ENCODE results near the gene ZNF780B.

Gene ZNF780B

DNA sequence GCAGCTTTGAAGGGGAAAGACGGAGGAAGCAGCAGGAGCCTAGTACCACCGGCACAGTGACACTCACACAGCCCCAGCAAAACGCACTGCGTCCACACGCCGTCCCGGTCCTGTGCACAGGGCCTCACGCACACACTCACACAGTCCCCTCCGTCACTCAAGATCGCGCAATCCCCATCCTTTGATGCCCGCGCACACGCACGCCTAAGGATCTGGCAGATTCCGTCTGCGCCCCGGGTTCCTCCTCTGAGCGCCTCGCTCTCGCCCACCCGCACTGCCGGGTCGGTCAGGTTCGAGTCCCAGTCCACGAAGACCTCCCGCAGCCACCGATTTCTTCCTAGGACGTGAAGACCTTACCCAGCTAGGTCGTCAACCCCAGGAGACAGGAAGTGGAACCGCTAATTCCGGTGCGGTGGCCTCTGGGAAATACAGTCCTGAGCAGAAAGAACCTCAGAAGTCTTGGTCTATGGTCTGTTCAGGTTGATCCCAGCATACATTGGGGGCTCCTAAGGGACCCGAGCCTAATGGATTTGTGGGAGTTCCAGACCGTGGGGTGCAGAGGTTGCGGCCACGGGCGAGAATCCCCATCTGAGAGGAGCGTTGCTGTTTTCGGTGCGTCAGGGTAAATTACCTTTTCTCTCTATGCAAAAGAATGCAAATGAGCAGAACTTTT lies at the start of gene ZNF780B:
Gene ZNF780B (minus strand): TSS at position 400 of the 673 bp plus-strand sequence. CDS start 5,899 bp downstream, outside the sequence.
- H3K9me2 ChIP-seq (replicated peaks; ENCODE audit: insufficient read depth, low read length): no peaks in the 10 kb centered on the region
- TF ChIP-seq EZH2phosphoT487 (IDR thresholded peaks at IDR 0.05; ENCODE audit: low read length): no peak
- H3K4me3 ChIP-seq (ENCODE audit: low read length): peak within 1 kb of the TSS; percentile 97
- H2AFZ ChIP-seq (ENCODE audit: low read length): peak within 1 kb of the TSS; percentile 96
- H4K20me1 ChIP-seq (ENCODE audit: insufficient read depth, low read length): no peaks in the 10 kb centered on the region
- no peaks in the 10 kb centered on the region for H3K36me3 ChIP-seq (replicated peaks; ENCODE audit: insufficient read depth, low read length)
- peak within 1 kb of the TSS; percentile 72 for H3K9ac ChIP-seq (ENCODE audit: low read length)
- H3K4me2 ChIP-seq (ENCODE audit: low read depth, low read length): peak within 1 kb of the TSS; percentile 93
- H3K27ac ChIP-seq (ENCODE audit: low read length): peak within 1 kb of the TSS; percentile 28; the same call in 1 of the 2 replicates
- H3K27me3 ChIP-seq (replicated peaks; ENCODE audit: insufficient read depth, low read length): no peaks in the 10 kb centered on the region
- H3F3A ChIP-seq (ENCODE audit: insufficient read depth, low read length): no peaks in the 10 kb centered on the region
- 0 out of 2 replicates have a peak, but pooled peaks cover 6% of the 10 kb centered on the region for H3K4me1 ChIP-seq (ENCODE audit: low read length)
- no peaks in the 10 kb centered on the region for H3K9me3 ChIP-seq (replicated peaks; ENCODE audit: insufficient read depth, low read length)
- DNase-seq: peak; percentile 74
- H3K79me2 ChIP-seq (ENCODE audit: low read length): peaks cover 52% of the 10 kb centered on the region

DNA sequence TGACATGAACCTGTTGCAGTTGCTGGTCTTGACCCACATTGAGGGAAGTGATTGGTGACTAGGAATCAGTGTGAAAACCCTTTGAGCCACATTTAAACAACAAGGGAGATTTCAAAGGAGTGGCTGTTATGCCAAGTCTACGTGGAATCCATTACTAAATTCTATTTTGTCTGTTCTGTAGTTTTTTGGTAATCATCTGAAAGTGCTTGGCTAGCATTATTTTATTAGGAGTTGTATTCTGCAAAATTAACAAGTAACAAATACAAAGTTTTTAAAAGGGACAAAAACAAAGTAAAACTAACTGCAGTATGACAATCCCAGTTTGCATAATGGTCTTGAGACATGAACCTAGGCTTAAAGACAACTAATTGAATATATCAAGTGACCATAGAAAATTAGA lies 48.7 kb upstream of the ZNF780B start:
- Histone ChIP-seq H3K9me2 (replicated peaks; ENCODE audit: insufficient read depth, low read length) (no peaks in the 10 kb centered on the region), H3K4me2 (ENCODE audit: low read depth, low read length) (no peak overlapping the region), H3K27ac (ENCODE audit: low read length) (no peak overlapping the region), H2AFZ (ENCODE audit: low read length) (no peak overlapping the region), H3K36me3 (replicated peaks; ENCODE audit: insufficient read depth, low read length) (no peaks in the 10 kb centered on the region), H3K9me3 (replicated peaks; ENCODE audit: insufficient read depth, low read length) (no peaks in the 10 kb centered on the region), H4K20me1 (ENCODE audit: insufficient read depth, low read length) (no peaks in the 10 kb centered on the region), H3F3A (ENCODE audit: insufficient read depth, low read length) (no peaks in the 10 kb centered on the region), H3K27me3 (replicated peaks; ENCODE audit: insufficient read depth, low read length) (no peaks in the 10 kb centered on the region), H3K4me3 (ENCODE audit: low read length) (no peak overlapping the region), H3K79me2 (ENCODE audit: low read length) (no peaks in the 10 kb centered on the region), H3K4me1 (ENCODE audit: low read length) (no peaks in the 10 kb centered on the region), H3K9ac (ENCODE audit: low read length) (no peak overlapping the region)
- DNase-seq: no peak
- no peak for TF ChIP-seq EZH2 (optimal IDR thresholded peaks at IDR 0.05; ENCODE audit: low read depth, low read length)
- TF ChIP-seq, protein P1, sequence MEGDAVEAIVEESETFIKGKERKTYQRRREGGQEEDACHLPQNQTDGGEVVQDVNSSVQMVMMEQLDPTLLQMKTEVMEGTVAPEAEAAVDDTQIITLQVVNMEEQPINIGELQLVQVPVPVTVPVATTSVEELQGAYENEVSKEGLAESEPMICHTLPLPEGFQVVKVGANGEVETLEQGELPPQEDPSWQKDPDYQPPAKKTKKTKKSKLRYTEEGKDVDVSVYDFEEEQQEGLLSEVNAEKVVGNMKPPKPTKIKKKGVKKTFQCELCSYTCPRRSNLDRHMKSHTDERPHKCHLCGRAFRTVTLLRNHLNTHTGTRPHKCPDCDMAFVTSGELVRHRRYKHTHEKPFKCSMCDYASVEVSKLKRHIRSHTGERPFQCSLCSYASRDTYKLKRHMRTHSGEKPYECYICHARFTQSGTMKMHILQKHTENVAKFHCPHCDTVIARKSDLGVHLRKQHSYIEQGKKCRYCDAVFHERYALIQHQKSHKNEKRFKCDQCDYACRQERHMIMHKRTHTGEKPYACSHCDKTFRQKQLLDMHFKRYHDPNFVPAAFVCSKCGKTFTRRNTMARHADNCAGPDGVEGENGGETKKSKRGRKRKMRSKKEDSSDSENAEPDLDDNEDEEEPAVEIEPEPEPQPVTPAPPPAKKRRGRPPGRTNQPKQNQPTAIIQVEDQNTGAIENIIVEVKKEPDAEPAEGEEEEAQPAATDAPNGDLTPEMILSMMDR (IDR thresholded peaks at IDR 0.05; ENCODE audit: low read length): no peak
- no peak for TF ChIP-seq EZH2phosphoT487 (IDR thresholded peaks at IDR 0.05; ENCODE audit: low read length)

DNA sequence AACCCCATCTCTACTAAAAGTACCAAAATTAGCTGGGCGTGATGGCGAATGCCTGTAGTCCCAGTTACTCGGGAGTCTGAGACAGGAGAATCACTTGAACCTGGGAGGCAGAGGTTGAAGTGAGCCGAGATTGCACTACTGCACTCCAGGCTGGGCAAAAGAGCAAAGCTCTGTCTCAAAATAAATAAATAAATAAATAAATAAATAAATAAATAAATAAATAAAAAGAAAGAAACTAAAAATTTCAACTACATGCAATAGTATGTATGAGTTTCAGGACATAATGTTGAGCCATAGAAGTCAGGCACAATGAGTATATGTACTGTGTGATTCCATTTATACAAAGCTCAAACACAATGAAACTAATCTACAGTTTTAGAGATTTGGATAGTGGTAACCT lies 47.6 kb upstream of the ZNF780B start:
- H3K9me2 ChIP-seq (replicated peaks; ENCODE audit: insufficient read depth, low read length): no peaks in the 10 kb centered on the region
- H3K79me2 ChIP-seq (ENCODE audit: low read length): no peaks in the 10 kb centered on the region
- H3K27me3 ChIP-seq (replicated peaks; ENCODE audit: insufficient read depth, low read length): no peaks in the 10 kb centered on the region
- H3K4me3 ChIP-seq (ENCODE audit: low read length): no peak overlapping the region
- no peak for TF ChIP-seq EZH2 (optimal IDR thresholded peaks at IDR 0.05; ENCODE audit: low read depth, low read length)
- TF ChIP-seq, protein P1 (IDR thresholded peaks at IDR 0.05; ENCODE audit: low read length): no peak
- no peak for TF ChIP-seq EZH2phosphoT487 (IDR thresholded peaks at IDR 0.05; ENCODE audit: low read length)
- no peaks in the 10 kb centered on the region for H3K36me3 ChIP-seq (replicated peaks; ENCODE audit: insufficient read depth, low read length)
- no peak overlapping the region for H3K4me2 ChIP-seq (ENCODE audit: low read depth, low read length)
- no peak overlapping the region for H3K9ac ChIP-seq (ENCODE audit: low read length)
- no peak for DNase-seq
- H3F3A ChIP-seq (ENCODE audit: insufficient read depth, low read length): no peaks in the 10 kb centered on the region
- no peak overlapping the region for H2AFZ ChIP-seq (ENCODE audit: low read length)
- H4K20me1 ChIP-seq (ENCODE audit: insufficient read depth, low read length): no peaks in the 10 kb centered on the region
- H3K9me3 ChIP-seq (replicated peaks; ENCODE audit: insufficient read depth, low read length): no peaks in the 10 kb centered on the region
- no peaks in the 10 kb centered on the region for H3K4me1 ChIP-seq (ENCODE audit: low read length)
- no peak overlapping the region for H3K27ac ChIP-seq (ENCODE audit: low read length)

DNA sequence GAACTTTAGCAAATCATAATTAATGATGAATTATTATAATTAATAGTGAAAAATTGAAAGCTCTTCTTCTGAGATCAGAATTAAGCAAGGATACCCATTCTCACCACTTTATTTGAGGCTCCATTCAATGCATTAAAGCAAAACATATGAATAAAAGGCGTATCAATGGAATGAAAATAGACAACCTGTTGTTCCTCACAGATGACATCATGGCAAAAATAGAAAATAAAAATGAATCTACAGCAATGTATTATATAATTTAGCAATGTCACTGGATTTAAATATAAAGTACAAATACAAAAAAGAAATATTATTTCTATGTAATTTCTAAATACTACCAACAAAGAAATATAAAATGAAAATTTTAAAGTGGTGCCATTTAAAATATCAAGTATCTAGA lies 45.8 kb upstream of the ZNF780B start:
- Histone ChIP-seq H3K9me3 (replicated peaks; ENCODE audit: insufficient read depth, low read length) (no peaks in the 10 kb centered on the region), H3K27ac (ENCODE audit: low read length) (no peak overlapping the region), H2AFZ (ENCODE audit: low read length) (no peak overlapping the region), H3F3A (ENCODE audit: insufficient read depth, low read length) (no peaks in the 10 kb centered on the region), H3K9ac (ENCODE audit: low read length) (no peak overlapping the region), H3K4me2 (ENCODE audit: low read depth, low read length) (no peak overlapping the region), H3K4me1 (ENCODE audit: low read length) (no peaks in the 10 kb centered on the region), H3K27me3 (replicated peaks; ENCODE audit: insufficient read depth, low read length) (no peaks in the 10 kb centered on the region), H3K4me3 (ENCODE audit: low read length) (no peak overlapping the region), H3K36me3 (replicated peaks; ENCODE audit: insufficient read depth, low read length) (no peaks in the 10 kb centered on the region), H3K9me2 (replicated peaks; ENCODE audit: insufficient read depth, low read length) (no peaks in the 10 kb centered on the region), H3K79me2 (ENCODE audit: low read length) (no peaks in the 10 kb centered on the region), H4K20me1 (ENCODE audit: insufficient read depth, low read length) (no peaks in the 10 kb centered on the region)
- DNase-seq: no peak
- TF ChIP-seq, protein P1 (IDR thresholded peaks at IDR 0.05; ENCODE audit: low read length): no peak
- TF ChIP-seq EZH2phosphoT487 (IDR thresholded peaks at IDR 0.05; ENCODE audit: low read length) (no peak), EZH2 (optimal IDR thresholded peaks at IDR 0.05; ENCODE audit: low read depth, low read length) (no peak)
